Kidney (tissue), 14 donors: ENCODE results near the gene POLR3B. TPM values are rescaled to one million over a fixed set of nuclear protein-coding genes. Genes with fewer than 3 reads are reported as not detected.
"Not testable (repeated sequence)": the region's sequence is repeated elsewhere in the genome, so short reads cannot be mapped to it uniquely, and the experiment has no call there.

Experiments
- DNase-seq, 5 donors: peaks; one replicate each; pipeline ENCODE4 v3.0.0-alpha.2; 2013 to 2020
- FAIRE-seq: peaks from 2 replicates; lab custom pipeline; 2012; peaks lifted over from hg19 to GRCh38; lab: Jason Lieb, UNC
- H3K27ac ChIP-seq, 2 donors: one replicate each; pipeline ENCODE4 v1.7.0; 2013; ENCODE audit warnings: low read depth in 2 of 2, low read length in 2 of 2, inconsistent platforms in 1 of 2
- H3K27me3 ChIP-seq: one replicate; pipeline ENCODE4 v1.7.1; 2013; ENCODE audit warnings: low read length, inconsistent platforms; ENCODE audit not compliant: control insufficient read depth, insufficient read depth
- H3K36me3 ChIP-seq, 3 donors: one replicate each; pipeline versions ENCODE4 v1.7.0 to v1.7.1; 2013; ENCODE audit warnings: low read length in 3 of 3, control low read depth in 1 of 3, inconsistent platforms in 1 of 3; ENCODE audit not compliant: insufficient read depth in 3 of 3, control insufficient read depth in 2 of 3
- H3K4me1 ChIP-seq, 3 donors: one replicate each; pipeline versions ENCODE4 v1.7.0 to v1.7.1; 2013; ENCODE audit warnings: low read length in 3 of 3, inconsistent platforms in 1 of 3, low read depth in 1 of 3; ENCODE audit not compliant: control insufficient read depth in 2 of 3, insufficient read depth in 2 of 3
- H3K4me3 ChIP-seq, 3 donors: one replicate each; pipeline versions ENCODE4 v1.7.0 to v1.8.1; 2013; ENCODE audit warnings: low read length in 3 of 3, control low read depth in 1 of 3, inconsistent platforms in 1 of 3
- H3K9ac ChIP-seq, 3 donors: one replicate each; pipeline versions ENCODE4 v1.7.0 to v1.7.1; 2013; ENCODE audit warnings: low read length in 3 of 3, control low read depth in 1 of 3, inconsistent platforms in 1 of 3
- H3K9me3 ChIP-seq, 3 donors: one replicate each; pipeline versions ENCODE4 v1.7.0 to v1.7.1; 2013; ENCODE audit warnings: low read length in 3 of 3, control low read depth in 1 of 3, inconsistent platforms in 1 of 3; ENCODE audit not compliant: control insufficient read depth in 2 of 3, insufficient read depth in 1 of 3
- intact Hi-C: fragments of 100-400 bp; cut with DNase I; formaldehyde crosslinking; loops from one replicate; pipeline ENCODE4 v1.11.1; 2022
- polyA plus RNA-seq: library from polyadenylated mRNA; stranded (reverse); fragments of 350-450 nt; fragmentation: Illumina TruSeq; extraction: RNeasy Lipid Tissue Mini Kit (QIAGEN cat#74804); gene quantifications from one replicate; pipeline ENCODE4 v1.2.3, GENCODE V29; 2014; ENCODE audit warnings: low read depth, low replicate concordance; ENCODE audit not compliant: insufficient read depth
- total RNA-seq: library from RNA; stranded (reverse); fragmentation: NEBNext Ultra II Directional; extraction: Animal tissue kit (Norgen Biotek cat#: 25700); gene quantifications from one replicate; pipeline ENCODE4 v1.2.1, GENCODE V29; 2021
- TF ChIP-seq, protein P1 (sequence below): IDR thresholded peaks from 3 replicates; pipeline ENCODE4 v1.5.1; 2012; ENCODE audit warnings: mild to moderate bottlenecking, moderate library complexity, borderline replicate concordance; ENCODE audit not compliant: insufficient read depth; ENCODE audit errors: extremely low read depth
- donor health status: control.
- donor health status: control.
- donor health status: control.
- donor health status: control.
- donor health status: control.
- donor health status: DM: yes; HTN: yes; CAD: no.
- donor health status: Normal renal cell carcinoma (clear cell type).

The POLR3B gene
- total and polyA plus RNA-seq, 2 donors from 2014 or later: 5.2 to 9.7 TPM

DNA sequence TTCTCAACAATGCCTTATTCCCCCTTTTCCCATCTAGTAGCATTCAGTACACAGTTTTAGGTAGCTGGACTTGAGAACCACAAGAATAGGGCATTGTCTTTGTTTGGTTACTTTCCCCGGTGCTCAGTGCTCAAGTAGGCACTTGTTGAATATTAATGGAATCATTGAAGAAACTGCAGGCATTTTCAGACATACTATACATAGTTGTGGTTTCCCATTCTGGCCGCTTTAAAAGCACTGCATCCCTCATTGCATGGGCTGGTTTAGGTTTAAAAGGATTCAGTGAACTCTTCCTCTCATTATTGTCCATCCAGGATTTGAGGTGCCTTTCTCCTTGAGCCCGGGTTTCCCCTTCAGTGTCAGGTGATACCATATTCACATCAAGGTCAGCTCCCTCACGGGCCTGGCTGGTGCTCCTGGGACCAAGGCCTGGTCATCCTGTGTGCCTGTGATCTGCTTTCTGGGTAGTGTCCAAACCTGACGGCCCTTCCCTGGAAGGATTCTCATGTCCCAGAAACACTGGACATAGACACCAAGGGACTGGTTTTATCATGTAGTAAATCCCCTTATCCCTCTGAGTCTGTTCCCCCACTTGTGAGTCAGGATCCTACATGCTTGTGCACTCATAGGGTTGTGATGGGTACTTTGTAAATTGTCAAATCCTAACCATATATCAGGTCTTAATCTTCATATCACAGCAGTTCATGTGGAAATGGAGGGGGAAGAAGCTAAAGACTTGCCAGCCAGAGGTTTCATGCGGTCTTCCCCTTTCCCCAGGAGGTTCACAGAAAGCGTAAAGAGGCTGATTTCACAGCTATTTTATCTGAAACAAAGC lies 47.7 kb upstream of the POLR3B start:
- Histone ChIP-seq H3K36me3 (peaks cover 0 to 6% (median 0%) of the 10 kb centered on the region in 3 donors), H3K9me3 (no peaks in the 10 kb centered on the region), H3K4me3 (no peak overlapping the region), H3K9ac (no peak overlapping the region), H3K27me3 (no peaks in the 10 kb centered on the region), H3K27ac (no peak overlapping the region), H3K4me1 (peaks cover 0 to 9% (median 9%) of the 10 kb centered on the region in 3 donors)
- DNase-seq (no peak), FAIRE-seq (no peak)
- TF ChIP-seq, protein P1, sequence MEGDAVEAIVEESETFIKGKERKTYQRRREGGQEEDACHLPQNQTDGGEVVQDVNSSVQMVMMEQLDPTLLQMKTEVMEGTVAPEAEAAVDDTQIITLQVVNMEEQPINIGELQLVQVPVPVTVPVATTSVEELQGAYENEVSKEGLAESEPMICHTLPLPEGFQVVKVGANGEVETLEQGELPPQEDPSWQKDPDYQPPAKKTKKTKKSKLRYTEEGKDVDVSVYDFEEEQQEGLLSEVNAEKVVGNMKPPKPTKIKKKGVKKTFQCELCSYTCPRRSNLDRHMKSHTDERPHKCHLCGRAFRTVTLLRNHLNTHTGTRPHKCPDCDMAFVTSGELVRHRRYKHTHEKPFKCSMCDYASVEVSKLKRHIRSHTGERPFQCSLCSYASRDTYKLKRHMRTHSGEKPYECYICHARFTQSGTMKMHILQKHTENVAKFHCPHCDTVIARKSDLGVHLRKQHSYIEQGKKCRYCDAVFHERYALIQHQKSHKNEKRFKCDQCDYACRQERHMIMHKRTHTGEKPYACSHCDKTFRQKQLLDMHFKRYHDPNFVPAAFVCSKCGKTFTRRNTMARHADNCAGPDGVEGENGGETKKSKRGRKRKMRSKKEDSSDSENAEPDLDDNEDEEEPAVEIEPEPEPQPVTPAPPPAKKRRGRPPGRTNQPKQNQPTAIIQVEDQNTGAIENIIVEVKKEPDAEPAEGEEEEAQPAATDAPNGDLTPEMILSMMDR: no peak
- intact Hi-C loops: no loop called here

GRCh38 chr12:106310687-106311086 lies 46.9 kb upstream of the POLR3B start:
- FAIRE-seq (no peak), DNase-seq (no peak)
- Histone ChIP-seq H3K4me3 (no peak overlapping the region), H3K27ac (no peak overlapping the region), H3K4me1 (peaks cover 0 to 9% (median 9%) of the 10 kb centered on the region in 3 donors), H3K36me3 (peaks cover 0 to 14% (median 5%) of the 10 kb centered on the region in 3 donors), H3K27me3 (no peaks in the 10 kb centered on the region), H3K9me3 (no peaks in the 10 kb centered on the region), H3K9ac (no peak overlapping the region)
- intact Hi-C loops: no loop called here
- TF ChIP-seq, protein P1: no peak

DNA sequence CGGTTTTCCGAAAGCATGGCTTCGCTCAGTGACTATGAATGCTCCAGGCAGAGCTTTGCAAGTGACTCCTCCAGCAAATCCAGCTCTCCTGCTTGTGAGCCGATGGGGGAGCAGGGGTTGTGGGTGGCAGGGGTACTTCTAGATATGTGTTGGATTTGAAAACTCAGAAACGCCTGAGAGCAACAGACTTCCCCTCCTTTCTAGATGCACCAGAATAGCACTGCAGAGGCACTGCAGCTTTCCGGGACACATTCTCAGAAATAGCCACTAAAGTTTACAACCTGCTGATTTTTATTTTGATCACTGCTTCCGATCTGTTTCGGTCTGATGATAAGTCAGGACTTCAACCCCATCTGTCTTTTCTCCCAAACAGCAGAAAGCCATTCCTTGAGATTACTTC lies 46.4 kb upstream of the POLR3B start:
- intact Hi-C loops: no loop called here
- Histone ChIP-seq H3K27ac (no peak overlapping the region), H3K4me3 (no peak overlapping the region), H3K4me1 (peaks cover 0 to 9% (median 9%) of the 10 kb centered on the region in 3 donors), H3K27me3 (no peaks in the 10 kb centered on the region), H3K36me3 (peaks cover 2 to 18% (median 6%) of the 10 kb centered on the region in 3 donors), H3K9me3 (no peaks in the 10 kb centered on the region), H3K9ac (no peak overlapping the region)
- no peak for FAIRE-seq
- peak in 3 of 5 donors; percentile 26 to 50 (median 42) for DNase-seq
- TF ChIP-seq, protein P1: no peak

DNA sequence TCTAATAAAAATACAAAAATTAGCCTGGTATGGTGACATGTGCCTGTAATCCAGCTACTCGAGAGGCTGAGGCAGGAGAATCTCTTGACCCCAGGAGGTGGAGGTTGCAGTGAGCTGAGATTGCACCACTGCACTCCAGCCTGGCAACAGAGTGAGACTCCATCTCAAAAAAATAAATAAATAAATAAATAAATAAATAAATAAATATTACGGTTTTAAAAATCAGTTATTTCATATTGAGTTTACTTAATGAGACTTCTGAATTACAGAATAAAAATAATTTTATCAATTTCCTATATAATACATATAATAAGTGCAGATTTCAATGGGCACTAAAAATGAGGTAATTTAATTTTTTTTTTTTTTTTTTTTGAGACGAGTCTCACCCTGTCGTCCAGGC lies 44.1 kb upstream of the POLR3B start:
- H3K9ac ChIP-seq, H3K9me3 ChIP-seq, H3K27me3 ChIP-seq, H3K27ac ChIP-seq, DNase-seq, H3K4me3 ChIP-seq, intact Hi-C loops, FAIRE-seq, H3K4me1 ChIP-seq: not testable (repeated sequence)
- peaks cover 2 to 25% (median 9%) of the 10 kb centered on the region in 3 donors for H3K36me3 ChIP-seq
